Measurements from ENCODE around the gene LRRN3.
A peak's percentile ranks its signal among the peaks of the same experiment; 100 is the strongest.

Gene LRRN3

GRCh38 chr7:111104710-111105109 lies 13.8 kb downstream of the LRRN3 start:
- DNase-seq (ENCODE audit: low read depth in 1 of 2, low spot score in 1 of 2): no peak

GRCh38 chr7:111105269-111105668 lies 14.3 kb downstream of the LRRN3 start:
- no peak for DNase-seq (ENCODE audit: low read depth in 1 of 2, low spot score in 1 of 2)

DNA sequence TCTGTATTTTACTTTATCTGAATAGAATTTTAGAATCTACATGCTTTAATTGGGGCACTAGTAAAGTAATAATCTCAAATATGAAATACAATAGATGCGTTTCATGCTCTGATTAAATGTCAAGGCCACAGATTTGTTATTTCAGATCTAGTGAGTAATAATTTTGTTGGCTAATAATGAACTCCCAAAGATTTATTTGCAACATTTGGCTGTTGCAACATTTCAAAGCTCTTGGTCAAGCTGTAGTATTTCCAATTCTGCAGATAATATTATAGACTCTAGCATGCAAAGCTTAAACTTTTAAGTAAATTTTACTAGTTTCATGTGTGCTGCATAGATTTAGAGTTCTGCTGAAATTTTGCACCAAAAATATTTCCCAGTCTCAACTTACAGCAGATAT lies 16.7 kb downstream of the LRRN3 start:
- DNase-seq (ENCODE audit: low read depth in 1 of 2, low spot score in 1 of 2): no peak

DNA sequence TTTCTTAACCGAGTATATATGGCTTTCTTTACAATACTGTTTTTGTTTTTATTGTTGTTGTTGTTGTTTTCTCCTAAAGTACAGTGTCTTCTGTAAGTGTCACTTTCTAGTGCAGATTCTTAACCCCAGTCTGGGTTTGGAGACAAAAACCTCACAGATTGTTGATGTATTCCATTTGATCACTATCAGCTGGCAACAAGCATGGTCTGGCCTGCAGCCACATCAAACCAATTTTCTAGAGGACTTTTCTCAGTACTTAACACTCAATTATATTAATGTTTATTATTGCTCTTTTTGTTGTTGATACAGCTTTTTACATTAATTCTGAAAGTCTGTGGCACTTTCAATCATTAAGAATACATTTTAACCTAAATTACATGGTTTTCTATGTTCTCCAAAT lies 17.1 kb downstream of the LRRN3 start:
- no peak for DNase-seq (ENCODE audit: low read depth in 1 of 2, low spot score in 1 of 2)

- no peak for DNase-seq (ENCODE audit: low read depth in 1 of 2, low spot score in 1 of 2)
Measured at GRCh38 chr7:111108496-111108895, 17.6 kb downstream of the LRRN3 start.

DNA sequence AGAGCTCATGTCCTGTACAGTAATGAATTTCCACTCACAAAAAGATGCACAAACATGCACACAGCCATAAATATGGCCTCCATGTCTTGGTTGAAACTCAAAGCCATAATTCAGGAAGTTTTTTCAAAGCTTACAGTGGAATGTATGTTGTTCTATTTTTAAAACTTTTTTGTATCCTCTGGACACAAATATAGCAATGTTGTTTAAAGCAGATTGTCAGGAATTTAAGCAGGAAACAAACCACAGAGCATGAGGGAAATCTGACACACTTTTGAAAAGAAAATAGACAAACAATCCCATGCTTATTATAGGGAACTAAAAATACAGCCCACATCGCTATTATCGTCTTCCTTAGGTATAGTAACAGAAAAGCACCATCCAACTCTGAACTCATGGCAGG lies 21.5 kb downstream of the LRRN3 start:
- DNase-seq (ENCODE audit: low read depth in 1 of 2, low spot score in 1 of 2): no peak

GRCh38 chr7:111113263-111114017 lies 22.5 kb downstream of the LRRN3 start:
- no peak for DNase-seq (ENCODE audit: low read depth in 1 of 2, low spot score in 1 of 2)

DNA sequence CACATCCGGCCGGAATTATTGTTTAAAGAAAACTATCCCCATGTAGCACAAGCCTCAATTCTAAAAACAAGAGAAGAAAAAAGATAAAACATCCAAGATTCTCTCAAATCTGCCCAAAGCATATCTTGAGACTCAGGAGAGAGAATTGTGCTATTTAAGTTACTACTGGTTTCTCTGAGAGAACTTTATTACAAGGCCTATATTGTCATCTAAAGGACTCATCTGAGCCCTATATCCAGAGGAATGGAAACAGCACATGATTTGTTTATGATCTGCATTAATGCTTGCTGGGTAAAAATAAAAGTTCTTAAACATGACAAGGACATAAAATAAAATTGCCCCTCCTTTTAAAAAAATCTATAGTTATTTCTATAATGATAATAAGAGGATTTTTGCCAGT lies 25.0 kb downstream of the LRRN3 start:
- DNase-seq (ENCODE audit: low read depth in 1 of 2, low spot score in 1 of 2): no peak

DNA sequence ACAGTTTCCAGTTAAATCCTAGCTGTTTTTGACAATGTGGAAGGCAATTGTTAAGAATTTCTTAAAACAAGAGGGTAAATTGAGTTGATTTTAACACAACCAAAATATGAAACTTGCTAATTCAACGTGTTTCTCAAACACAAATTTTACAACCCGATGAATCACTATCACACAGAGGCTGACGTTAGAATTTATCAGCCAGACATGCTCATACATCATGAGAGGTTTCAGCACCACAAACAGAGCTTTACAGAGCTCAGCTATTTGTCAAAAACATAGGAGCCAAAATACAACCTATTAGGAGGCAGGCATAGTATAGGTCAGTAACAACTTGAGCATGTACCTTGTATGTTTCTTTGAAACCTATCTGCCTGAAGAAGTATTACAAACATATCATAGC lies 36.1 kb downstream of the LRRN3 start:
- no peak for DNase-seq (ENCODE audit: low read depth in 1 of 2, low spot score in 1 of 2)

DNA sequence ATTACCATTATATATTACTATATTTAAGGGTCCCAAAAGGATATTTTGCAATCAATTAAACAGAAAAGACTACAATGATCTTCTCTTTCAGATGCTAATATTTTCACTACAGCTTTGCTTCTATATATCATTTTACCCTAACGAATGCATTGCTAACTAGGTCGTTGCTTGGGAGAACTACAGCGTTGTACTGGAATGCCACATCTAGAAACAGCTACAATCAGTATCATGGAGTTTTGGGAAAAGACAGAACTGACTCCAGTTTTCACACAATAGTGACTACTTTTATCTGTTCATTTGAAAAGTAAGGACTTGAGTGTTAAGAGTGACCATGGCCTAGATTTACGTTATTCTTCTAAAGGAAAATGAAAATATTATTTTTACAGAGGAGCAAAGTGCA lies 38.5 kb downstream of the LRRN3 start:
- no peak for DNase-seq (ENCODE audit: low read depth in 1 of 2, low spot score in 1 of 2)

DNA sequence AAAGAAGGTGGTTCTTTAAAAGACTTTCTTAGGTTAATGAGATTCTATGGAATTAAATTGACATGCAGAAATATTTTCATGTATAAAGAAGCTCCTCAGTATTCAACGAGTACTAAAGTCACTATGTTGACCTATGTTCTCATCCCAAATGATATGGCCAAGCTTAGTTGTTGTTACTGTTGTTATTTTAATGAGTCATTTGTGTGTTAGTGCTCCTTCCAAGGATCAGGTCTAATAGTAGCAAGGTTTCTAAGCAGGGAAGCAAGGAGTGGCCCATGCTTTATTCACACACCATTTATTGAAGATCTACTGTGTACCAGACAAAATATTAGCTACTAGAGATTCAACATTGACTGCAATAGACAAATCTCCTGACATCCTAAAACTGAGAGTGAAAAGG lies 41.9 kb downstream of the LRRN3 start:
- DNase-seq (ENCODE audit: low read depth in 1 of 2, low spot score in 1 of 2): no peak

- DNase-seq (ENCODE audit: low read depth in 1 of 2, low spot score in 1 of 2): peak in 1 of 2 donors; percentile 5
Measured at GRCh38 chr7:111137296-111138192, 46.6 kb downstream of the LRRN3 start.

DNA sequence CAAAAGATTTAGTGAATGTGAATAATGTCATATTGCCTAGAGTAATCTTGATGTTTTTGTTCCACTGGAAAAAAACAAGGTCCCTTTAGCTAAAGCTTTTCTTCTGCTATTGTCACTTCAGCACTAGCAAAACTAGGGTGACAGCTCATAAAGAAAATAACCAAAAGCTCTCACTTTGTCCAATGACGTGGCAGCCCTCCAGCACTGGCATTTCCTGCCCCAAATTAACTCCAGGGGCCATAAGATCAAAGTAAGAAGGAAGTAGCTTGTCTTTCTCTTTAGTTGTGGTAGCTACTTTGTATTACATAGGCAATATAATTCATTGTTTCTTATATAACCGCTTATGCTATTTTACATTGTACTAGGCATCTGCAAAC lies 47.3 kb downstream of the LRRN3 start:
- DNase-seq (ENCODE audit: low read depth in 1 of 2, low spot score in 1 of 2): peak in 1 of 2 donors; percentile 17

- no peak for DNase-seq (ENCODE audit: low read depth in 1 of 2, low spot score in 1 of 2)
Measured at GRCh38 chr7:111138586-111138985, 47.7 kb downstream of the LRRN3 start.

DNA sequence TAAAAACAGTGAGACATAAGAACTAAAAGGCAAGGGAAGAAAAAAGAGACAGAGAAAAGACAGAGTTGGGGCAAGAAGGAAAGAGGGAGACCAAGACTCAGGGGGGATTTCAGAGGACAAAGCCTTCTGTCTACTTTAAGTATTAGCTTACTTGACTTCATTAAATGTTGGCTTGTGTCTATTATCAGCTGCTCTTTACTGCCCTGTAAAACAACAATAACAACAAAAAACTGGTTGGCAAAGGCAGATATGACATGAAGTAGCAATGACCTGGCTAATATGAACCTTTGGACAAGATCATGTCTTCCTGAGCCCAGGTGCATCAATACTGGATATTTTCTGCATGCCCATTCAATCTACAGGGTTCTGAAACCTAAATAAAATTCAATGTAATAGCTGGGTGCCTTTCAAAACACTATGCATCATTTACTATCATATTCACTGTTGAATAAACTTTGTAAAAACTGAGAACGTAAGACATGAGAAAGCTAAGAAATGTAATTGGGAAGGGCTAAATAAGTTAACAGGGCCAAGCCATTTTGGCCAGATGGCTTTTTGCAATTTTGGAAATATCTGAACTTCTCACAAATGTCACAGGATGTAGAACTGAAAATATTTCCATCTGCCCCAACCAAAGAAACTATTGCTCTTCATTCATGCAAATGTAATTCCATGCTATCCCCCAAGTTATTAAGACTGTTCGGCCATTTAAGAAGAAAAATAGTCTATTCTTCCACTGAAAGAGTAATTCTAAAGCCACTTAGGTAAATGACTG lies 49.4 kb downstream of the LRRN3 start:
- no peak for DNase-seq (ENCODE audit: low read depth in 1 of 2, low spot score in 1 of 2)

DNA sequence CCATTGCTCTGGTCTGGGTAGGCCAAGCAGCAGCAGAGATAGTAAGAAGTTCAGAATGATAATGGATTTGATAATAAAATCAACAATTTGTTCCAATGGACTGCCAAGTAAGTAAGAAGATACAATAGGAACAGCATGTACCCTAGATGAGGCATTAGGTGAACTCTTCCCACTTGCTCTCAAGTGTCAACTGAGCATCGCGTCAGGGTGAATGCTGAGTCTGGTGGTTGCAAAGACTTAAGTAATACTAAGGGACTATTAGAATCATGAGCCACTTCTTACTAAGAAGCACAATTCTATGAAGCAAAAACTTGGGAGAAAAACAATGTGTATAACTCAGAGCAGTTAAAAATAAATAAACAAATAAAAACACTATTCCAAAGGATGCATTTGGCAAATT lies 54.5 kb downstream of the LRRN3 start:
- no peak for DNase-seq (ENCODE audit: low read depth in 1 of 2, low spot score in 1 of 2)

DNA sequence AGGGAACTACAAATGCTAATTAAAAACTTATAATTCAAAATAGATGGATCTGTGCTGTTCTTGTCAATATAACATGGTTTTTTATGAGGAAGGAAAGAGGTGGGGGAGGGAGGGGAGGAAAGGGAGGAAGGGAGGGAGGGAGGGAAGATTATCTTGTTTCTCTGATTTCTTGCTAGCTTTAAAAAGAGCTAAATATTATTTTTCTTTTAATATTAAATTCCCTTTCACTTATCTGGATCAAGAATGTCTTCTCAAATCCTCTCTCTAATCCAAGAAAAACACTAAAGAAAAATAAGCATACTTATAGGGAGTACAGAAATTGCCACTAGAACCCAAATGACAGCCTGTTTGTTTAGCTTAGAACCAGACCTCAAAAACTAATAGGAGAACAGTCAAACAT lies 55.2 kb downstream of the LRRN3 start:
- DNase-seq (ENCODE audit: low read depth in 1 of 2, low spot score in 1 of 2): no peak

- no peak for DNase-seq (ENCODE audit: low read depth in 1 of 2, low spot score in 1 of 2)
Measured at GRCh38 chr7:111147708-111148533, 57.0 kb downstream of the LRRN3 start.

DNA sequence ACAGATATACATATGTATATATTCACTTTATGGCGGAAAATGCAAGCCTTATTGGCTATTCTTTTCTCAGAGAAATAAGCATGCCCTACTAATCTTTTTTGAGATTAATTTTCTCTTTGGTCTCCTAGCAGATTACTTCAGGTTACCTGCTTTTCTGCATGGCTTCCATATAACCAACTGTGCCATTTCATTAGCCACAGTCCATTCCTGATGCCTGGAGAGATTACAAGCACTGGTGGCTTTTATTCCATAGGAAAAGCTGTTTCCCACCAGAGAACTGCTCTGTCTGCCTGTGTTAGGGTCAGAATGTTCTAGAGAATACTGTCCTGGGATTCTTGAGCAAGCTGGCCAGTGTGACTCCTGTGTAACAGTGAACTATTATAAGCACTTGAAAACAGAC lies 59.8 kb downstream of the LRRN3 start:
- DNase-seq (ENCODE audit: low read depth in 1 of 2, low spot score in 1 of 2): no peak

GRCh38 chr7:111159426-111159825 lies 68.5 kb downstream of the LRRN3 start:
- DNase-seq (ENCODE audit: low read depth in 1 of 2, low spot score in 1 of 2): no peak

DNA sequence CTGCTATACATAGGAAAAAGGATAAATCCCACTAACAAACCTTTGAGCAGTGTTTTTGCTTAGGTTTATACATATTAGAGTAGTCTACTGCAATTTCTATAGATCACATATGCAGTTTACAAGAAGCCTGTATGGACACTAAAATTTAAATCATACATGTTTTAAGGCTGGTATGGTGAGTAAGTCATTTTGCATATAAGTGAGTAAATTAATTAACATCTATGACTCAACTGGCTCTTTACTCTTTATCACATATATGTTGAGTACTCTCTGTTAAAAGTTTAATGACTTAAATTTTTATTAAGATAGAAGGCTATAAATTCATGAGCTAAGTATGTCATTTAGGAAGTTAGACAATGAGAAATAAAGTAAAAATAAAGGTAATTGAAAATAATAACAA lies 69.4 kb downstream of the LRRN3 start:
- DNase-seq (ENCODE audit: low read depth in 1 of 2, low spot score in 1 of 2): no peak
